Aorta (tissue), 5 donors: ENCODE data around the gene XRCC4. TPM values are rescaled to one million over a fixed set of nuclear protein-coding genes. Genes with fewer than 3 reads are reported as not detected.
"Not testable (repeated sequence)": the region's sequence is repeated elsewhere in the genome, so short reads cannot be mapped to it uniquely, and the experiment has no call there.

Source experiments
- ATAC-seq: fragments of 200-7000 bp; cut with Tn5 transposase; one replicate; pipeline ENCODE4 v1.9.1; 2022; ENCODE audit warnings: moderate library complexity; ENCODE audit not compliant: low FRiP score
- DNase-seq, 2 donors: peaks; one replicate each; pipeline ENCODE4 v3.0.0-alpha.2; 2020
- H3K27ac ChIP-seq, 2 donors: one replicate each; pipeline ENCODE4 v1.5.1; 2013; ENCODE audit warnings: low read length in 2 of 2, mild to moderate bottlenecking in 2 of 2, moderate library complexity in 2 of 2, control low read depth in 1 of 2, inconsistent platforms in 1 of 2, low read depth in 1 of 2
- H3K27me3 ChIP-seq, 2 donors: one replicate each; pipeline ENCODE4 v1.6.1; 2013; ENCODE audit warnings: control low read depth in 1 of 2, low read length in 1 of 2, mild to moderate bottlenecking in 1 of 2, moderate library complexity in 1 of 2; ENCODE audit not compliant: insufficient read depth in 2 of 2, control insufficient read depth in 1 of 2
- H3K36me3 ChIP-seq, 2 donors: one replicate each; pipeline ENCODE4 v1.6.1; 2013; ENCODE audit warnings: control low read depth in 1 of 2, low read length in 1 of 2, mild to moderate bottlenecking in 1 of 2; ENCODE audit not compliant: insufficient read depth in 2 of 2, control insufficient read depth in 1 of 2
- H3K4me1 ChIP-seq, 2 donors: one replicate each; pipeline ENCODE4 v1.6.1; 2013; ENCODE audit warnings: low read length in 2 of 2, control low read depth in 1 of 2, mild to moderate bottlenecking in 1 of 2, moderate library complexity in 1 of 2; ENCODE audit not compliant: insufficient read depth in 2 of 2, control insufficient read depth in 1 of 2
- H3K4me3 ChIP-seq, 2 donors: one replicate each; pipeline ENCODE4 v1.5.1; 2013; ENCODE audit warnings: low read length in 2 of 2, control low read depth in 1 of 2, mild to moderate bottlenecking in 1 of 2
- H3K9me3 ChIP-seq: one replicate; pipeline ENCODE4 v1.6.1; 2013; ENCODE audit warnings: mild to moderate bottlenecking, low read length; ENCODE audit not compliant: control insufficient read depth
- whole genome bisulfite sequencing, 2 donors: extraction: QIAGEN DNeasy Blood & Tissue Kit; methylation state at CpG; one replicate each; pipeline ENCODE4 v1.1.7; 2013; 5-methylcytosine and 5-hydroxymethylcytosine counted together
- intact Hi-C, 2 donors: fragments of 100-400 bp; cut with DNase I; formaldehyde crosslinking; loops; one replicate each; pipeline versions ENCODE4 v1.14.2 to v1.15.0; 2022
- polyA plus RNA-seq, 2 donors: library from polyadenylated mRNA; stranded (reverse); fragments of 200-250 nt; gene quantifications; one replicate each; pipeline ENCODE4 v1.2.3, GENCODE V29; 2013
- total RNA-seq, 2 donors: library from RNA; stranded (reverse); fragmentation: NEBNext Ultra II Directional; extraction: Animal tissue kit (Norgen Biotek cat#: 25700); gene quantifications; one replicate each; pipeline ENCODE4 v1.2.1, GENCODE V29; 2021
- donor health status: healthy with polysubstance abuse.
- donor health status: Bipolar disorder and iron deficiency.
- donor health status: DM: no; HTN: no; CAD: no.
- donor health status: DM: no; HTN: no; CAD: no.
- donor health status: DM: yes; HTN: yes; CAD: no.

Gene XRCC4
- total and polyA plus RNA-seq, 4 donors: 9.9 to 19.0 (median 11.8) TPM

DNA sequence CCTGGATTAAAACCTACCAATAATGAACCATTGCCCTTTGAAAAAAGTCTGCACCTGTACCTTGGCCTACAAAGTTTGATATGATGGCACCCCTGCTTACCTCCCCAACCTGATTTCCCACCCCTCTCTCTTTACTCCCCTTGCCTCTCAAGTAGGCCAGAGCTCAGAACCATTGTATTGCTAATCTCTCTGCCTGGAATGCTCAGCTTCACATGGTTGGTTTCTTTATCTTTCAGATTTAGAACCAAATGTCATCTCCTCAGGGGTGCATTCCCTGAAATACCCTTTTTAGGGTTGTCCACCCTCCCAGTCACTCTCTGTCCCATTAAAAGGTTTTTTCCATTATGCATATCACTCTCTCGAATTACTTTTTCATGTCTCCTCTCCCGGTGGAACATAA, 277.6 kb downstream of the XRCC4 start:
- ATAC-seq (no peak), DNase-seq (no peak)
- H3K27ac ChIP-seq: no peak overlapping the region
- intact Hi-C loops: no loop called here
- no peaks in the 10 kb centered on the region for H3K9me3 ChIP-seq
- WGBS, 2 donors: 49 to 50% methylated on average over 2 of the region's 2 CpGs
- no peaks in the 10 kb centered on the region for H3K36me3 ChIP-seq
- H3K4me3 ChIP-seq: no peak overlapping the region
- H3K4me1 ChIP-seq: no peaks in the 10 kb centered on the region
- no peaks in the 10 kb centered on the region for H3K27me3 ChIP-seq

DNA sequence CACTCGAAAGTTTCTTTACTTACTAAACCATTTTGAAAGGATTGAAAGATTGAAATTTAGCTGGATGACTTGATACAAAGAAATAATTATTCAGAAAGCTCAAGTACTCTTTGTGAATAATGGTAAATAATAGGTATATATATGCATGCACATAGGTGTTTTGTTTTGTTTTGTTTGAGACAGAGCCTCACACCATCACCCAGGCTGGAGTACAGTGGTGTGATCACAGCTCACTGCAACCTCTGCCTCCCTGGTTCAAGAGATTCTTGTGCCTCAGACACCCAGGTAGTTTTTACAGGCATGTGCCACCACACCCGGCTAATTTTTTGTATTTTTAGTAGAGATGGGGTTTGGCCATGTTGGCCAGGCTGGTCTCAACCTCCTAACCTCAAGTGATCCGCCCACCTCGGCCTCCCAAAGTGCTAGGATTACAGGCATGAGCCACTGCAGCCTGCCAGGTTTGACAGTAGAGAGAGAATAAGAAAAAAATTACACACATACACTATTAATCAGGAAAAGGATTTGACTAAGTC, 278.2 kb downstream of the XRCC4 start:
- intact Hi-C loops, H3K27ac ChIP-seq: not testable (repeated sequence)

DNA sequence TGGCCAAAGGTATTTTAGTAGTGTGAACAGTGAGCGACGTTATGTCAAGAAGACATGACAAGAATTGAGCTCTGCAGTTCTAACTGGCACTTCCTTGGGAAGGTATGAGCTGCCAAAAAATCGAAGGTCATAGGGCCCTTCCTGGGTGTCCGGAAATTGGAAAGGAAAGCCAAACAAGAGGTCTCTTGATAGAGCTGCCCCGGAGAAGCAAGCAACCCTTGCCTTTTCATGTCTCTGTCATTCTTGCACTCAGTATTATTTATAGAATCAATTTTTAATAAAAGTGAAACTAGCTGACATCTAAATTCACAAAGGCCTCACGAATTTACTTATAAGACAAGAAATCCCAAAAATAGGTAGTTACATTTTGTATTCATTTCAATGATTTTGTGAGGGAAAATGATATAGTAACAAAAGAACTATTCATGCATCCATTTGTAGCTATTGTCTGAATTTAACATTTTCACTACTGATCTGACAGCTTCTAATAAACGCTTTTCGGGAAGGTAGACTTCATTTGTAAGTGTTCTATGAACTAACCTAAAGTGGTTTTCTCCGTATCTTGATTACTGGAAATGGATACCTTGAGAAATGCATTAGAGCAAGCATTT, 280.4 kb downstream of the XRCC4 start:
- H3K4me1 ChIP-seq: no peaks in the 10 kb centered on the region
- 84 to 86% methylated on average over 9 of the region's 9 CpGs for WGBS, 2 donors
- DNase-seq (no peak), ATAC-seq (no peak)
- peaks cover 3% of the 10 kb centered on the region for H3K9me3 ChIP-seq
- no peaks in the 10 kb centered on the region for H3K36me3 ChIP-seq
- no peak overlapping the region for H3K4me3 ChIP-seq
- no peaks in the 10 kb centered on the region for H3K27me3 ChIP-seq
- intact Hi-C loops: no loop called here
- H3K27ac ChIP-seq: no peak overlapping the region

More for the DNA sequence above, 278.2 kb downstream of the XRCC4 start:
- 76 to 85% methylated on average over 4 of the region's 4 CpGs for WGBS, 2 donors
- ATAC-seq, DNase-seq, H3K27me3 ChIP-seq, H3K9me3 ChIP-seq, H3K4me3 ChIP-seq, H3K36me3 ChIP-seq, H3K4me1 ChIP-seq: not testable (repeated sequence)

DNA sequence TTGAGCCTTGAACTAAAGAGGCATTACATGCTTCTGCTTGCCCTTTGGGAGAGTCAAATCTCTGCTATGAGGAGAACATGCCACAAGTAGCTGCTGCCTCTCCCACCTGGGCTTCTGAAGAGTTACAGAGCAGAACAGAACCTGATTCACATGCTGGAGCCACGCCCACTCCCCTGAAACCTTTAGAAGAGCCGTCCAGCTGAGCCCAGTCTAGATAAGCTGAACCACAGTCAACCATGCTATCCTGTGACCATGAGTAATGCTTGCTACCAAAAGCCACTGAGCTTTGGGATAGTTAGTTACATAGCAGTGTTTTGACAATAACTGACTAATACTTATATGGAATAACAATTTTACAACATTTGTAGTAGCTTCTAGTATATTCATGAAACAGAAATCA, 283.2 kb downstream of the XRCC4 start:
- 89 to 90% methylated on average over 2 of the region's 2 CpGs for WGBS, 2 donors
- intact Hi-C loops: no loop called here

DNA sequence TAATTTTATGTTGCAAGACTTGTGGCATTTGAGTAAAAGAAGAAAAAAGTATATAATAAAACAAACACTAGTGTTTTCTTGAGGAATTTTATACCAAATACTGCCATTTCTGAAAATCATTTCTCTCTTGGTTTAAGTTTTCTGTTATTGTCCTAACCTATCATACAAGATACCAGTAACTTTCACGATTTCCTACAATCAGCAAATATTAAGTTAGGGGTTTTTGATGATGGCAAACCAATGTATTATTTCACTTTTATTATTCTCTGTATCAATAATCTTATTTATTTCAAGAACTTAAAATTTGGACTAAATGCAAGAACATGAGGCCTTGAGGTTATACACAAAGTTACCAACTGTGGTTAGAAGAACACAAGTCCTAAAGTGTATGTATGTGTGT, 285.2 kb downstream of the XRCC4 start:
- intact Hi-C loops: no loop called here
- no peak overlapping the region for H3K27ac ChIP-seq

More for the DNA sequence above, 283.2 kb downstream of the XRCC4 start:
- H3K27me3 ChIP-seq: no peaks in the 10 kb centered on the region
- no peak for DNase-seq
- no peaks in the 10 kb centered on the region for H3K4me1 ChIP-seq
- H3K27ac ChIP-seq: no peak overlapping the region
- no peaks in the 10 kb centered on the region for H3K36me3 ChIP-seq
- peaks cover 3% of the 10 kb centered on the region for H3K9me3 ChIP-seq
- H3K4me3 ChIP-seq: no peak overlapping the region
- ATAC-seq: no peak

DNA sequence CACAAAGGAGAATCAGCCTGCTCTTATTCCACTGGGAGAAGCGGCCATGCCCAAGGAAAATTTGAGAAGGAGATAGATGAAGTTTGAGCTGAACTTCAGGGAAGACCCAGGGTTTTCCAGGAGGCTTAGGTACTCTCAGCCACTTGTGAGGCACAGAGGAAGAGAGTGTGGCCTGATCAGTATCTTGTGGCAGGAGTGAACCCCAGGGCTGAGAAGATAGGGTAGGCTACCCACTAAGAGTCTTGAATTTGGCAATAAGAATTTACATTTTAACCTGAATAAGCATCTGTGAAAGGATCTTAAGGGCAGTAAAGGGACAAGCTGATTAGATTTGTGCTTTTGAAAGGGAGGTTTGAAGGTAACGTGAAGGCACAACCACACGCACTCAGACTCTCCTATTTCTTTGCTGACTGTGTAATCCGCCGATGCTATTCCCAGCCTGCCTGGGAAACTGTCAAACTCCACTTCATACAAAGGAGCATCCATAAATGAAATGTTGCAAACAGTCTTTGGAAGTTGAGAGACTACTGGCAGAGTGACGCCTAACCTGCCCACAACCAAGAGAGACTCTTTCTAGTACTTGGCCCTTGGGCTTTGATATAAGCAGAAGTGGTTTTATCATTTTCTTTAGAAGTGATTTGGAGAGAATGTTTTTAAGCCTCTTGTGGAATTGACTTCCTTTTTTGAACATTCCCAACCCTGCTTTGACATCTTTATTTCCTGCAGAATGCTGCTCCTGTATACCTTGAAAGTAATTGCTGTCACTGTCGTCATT, 286.0 kb downstream of the XRCC4 start:
- WGBS, 2 donors: 92 to 96% methylated on average over 7 of the region's 7 CpGs
- Histone ChIP-seq H3K27ac (no peak overlapping the region), H3K36me3 (no peaks in the 10 kb centered on the region), H3K27me3 (no peaks in the 10 kb centered on the region), H3K4me1 (no peaks in the 10 kb centered on the region), H3K4me3 (no peak overlapping the region), H3K9me3 (peaks cover 3% of the 10 kb centered on the region)
- no peak for ATAC-seq
- DNase-seq: no peak
- intact Hi-C loops: no loop called here

More for the DNA sequence above, 285.2 kb downstream of the XRCC4 start:
- no peak for DNase-seq
- Histone ChIP-seq H3K9me3 (peaks cover 3% of the 10 kb centered on the region), H3K27me3 (no peaks in the 10 kb centered on the region), H3K4me3 (no peak overlapping the region), H3K4me1 (no peaks in the 10 kb centered on the region), H3K36me3 (no peaks in the 10 kb centered on the region)
- WGBS, 2 donors: 71 to 81% methylated on average over 1 of the region's 1 CpG
- no peak for ATAC-seq

DNA sequence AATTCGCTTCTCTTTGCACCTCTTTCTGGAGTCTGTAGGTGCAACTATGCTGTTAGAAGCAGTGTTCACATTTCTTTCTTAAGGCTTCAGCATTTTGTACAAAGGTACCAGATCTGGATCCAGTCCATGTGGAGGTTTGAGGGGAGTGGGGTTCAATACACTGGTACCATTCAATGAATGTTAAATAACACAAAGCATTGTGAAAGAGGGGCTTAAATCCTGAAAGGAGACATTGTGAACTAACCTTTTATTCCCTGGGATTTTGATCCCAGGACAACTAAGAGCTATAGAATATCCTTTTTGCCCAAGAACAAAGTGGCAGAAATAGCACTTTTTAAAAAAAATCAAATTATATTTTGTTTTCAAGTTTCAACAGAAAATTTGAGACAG, 286.5 kb downstream of the XRCC4 start:
- ATAC-seq: no peak
- WGBS, 2 donors: 97% methylated on average over 1 of the region's 1 CpG

DNA sequence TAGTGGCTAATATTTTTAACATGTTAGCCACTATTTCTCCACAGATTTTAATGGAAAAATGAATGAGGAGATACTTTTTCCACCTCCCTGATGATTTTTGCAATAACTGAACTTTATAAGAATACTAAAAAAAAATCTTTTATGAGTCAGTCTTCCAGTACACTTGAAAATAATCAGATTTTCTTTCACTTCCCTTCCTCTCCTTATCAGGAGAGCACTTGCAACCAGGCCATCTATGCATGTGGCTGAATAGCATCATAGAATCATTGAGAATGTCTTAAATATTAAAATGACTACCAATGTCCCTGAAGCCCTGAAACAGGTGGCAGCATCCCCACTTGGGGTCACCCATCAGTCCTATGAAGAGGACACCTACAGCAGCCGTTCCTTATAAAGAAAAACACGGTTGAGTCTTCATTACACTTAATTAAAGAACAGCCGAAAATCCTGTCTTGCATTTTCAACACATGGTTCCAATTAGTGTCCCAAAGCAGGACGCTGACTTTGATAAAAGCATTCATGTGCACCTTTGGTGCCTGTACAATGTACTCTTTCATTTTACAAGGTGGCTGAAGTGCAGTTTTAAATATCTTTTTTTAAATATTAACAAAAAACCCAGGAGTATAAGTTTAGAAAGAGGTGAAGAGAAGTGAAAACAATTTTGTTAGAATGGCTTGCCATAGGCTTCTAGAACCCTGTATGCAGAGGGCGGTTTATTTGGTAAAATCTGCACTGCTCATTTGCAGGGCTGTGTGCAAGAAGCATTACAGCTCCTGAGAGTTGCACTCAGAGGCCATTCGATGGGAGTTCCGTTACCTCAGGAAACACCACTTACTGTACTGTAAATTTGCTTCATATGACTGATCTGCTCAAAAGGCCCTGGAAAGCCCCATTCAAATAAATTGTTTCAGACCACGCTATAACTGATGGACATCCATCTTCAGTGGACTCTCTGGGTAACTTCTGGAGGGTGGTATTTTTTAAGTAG, 287.3 kb downstream of the XRCC4 start:
- 71 to 73% methylated on average over 8 of the region's 8 CpGs for WGBS, 2 donors
- ATAC-seq: no peak
- DNase-seq: no peak
- intact Hi-C loops: no loop called here
- H3K36me3 ChIP-seq: no peaks in the 10 kb centered on the region
- no peak overlapping the region for H3K4me3 ChIP-seq
- no peak overlapping the region for H3K27ac ChIP-seq
- H3K4me1 ChIP-seq: no peaks in the 10 kb centered on the region
- H3K27me3 ChIP-seq: no peaks in the 10 kb centered on the region
- peaks cover 3% of the 10 kb centered on the region for H3K9me3 ChIP-seq

More for the DNA sequence above, 286.5 kb downstream of the XRCC4 start:
- Histone ChIP-seq H3K27ac (no peak overlapping the region), H3K27me3 (no peaks in the 10 kb centered on the region), H3K4me1 (no peaks in the 10 kb centered on the region), H3K4me3 (no peak overlapping the region), H3K36me3 (no peaks in the 10 kb centered on the region), H3K9me3 (peaks cover 3% of the 10 kb centered on the region)
- intact Hi-C loops: no loop called here
- no peak for DNase-seq
